ENCODE results near the gene MFF. TPM values are rescaled to one million over a fixed set of nuclear protein-coding genes. Genes with fewer than 3 reads are reported as not detected.

Gene MFF
- total RNA-seq, 1 donor from 2014 or later, result 159 TPM

DNA sequence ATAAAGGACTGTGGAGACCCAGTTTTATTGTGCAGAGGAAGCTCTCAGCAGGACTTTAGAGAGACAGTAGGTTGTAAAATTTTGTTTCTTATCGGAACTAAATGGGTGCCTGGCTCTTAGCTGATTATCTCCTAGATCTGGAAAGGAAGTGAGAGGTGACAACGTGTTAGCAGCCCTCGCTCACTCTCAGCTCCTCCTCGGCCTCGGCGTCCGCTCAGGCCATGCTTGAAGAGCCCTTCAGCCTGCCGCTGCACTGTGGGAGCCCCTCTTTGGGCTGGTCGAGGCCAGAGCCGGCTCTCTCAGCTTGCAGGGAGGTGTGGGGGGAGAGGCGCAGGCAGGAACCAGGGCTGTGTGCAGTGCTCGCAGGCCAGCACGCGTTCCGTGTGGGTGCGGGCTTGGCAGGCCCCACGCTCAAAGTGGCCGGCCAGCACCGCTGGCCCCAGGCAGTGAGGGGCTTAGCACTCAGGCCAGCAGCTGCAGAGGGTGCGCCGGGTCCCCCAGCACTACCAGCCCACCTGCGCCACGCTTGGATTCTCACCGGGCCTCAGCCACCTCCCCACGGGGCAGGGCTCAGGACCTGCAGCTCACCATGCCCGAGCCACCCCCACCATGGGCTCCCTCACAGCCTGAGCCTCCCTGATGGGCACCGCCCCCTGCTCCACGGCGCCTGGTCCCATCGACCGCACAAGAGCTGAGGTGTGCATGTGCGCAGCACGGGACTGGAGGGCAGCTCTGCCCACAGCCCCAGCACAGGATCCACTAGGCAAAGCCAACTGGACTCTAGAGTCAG lies 4.6 kb upstream of the MFF start:
- Histone ChIP-seq H2AFZ (replicated peaks) (no peak overlapping the region), H3K4me1 (peaks cover 5% of the 10 kb centered on the region), H3K4me2 (no peak overlapping the region), H3K9me3 (ENCODE audit: low read depth) (peaks cover 9% of the 10 kb centered on the region), H3K27ac (no peak overlapping the region), H3K36me3 (no peaks in the 10 kb centered on the region), H3K4me3 (no peak overlapping the region), H4K20me1 (ENCODE audit: low read depth) (no peaks in the 10 kb centered on the region), H3K27me3 (no peaks in the 10 kb centered on the region), H3K79me2 (ENCODE audit: low read depth) (peaks cover 3% of the 10 kb centered on the region), H3F3A (ENCODE audit: low read depth) (peaks cover 2% of the 10 kb centered on the region), H3K9ac (no peak overlapping the region)
- Mint-ChIP-seq H3K27ac (no peak overlapping the region), H3K4me3 (no peak overlapping the region), H3K36me3 (no peaks in the 10 kb centered on the region), H3K9me3 (peaks cover 18% of the 10 kb centered on the region), H3K4me1 (no peaks in the 10 kb centered on the region), H3K27me3 (ENCODE audit: insufficient read depth, low read depth) (no peaks in the 10 kb centered on the region)
- DNase-seq (ENCODE audit: low spot score), result no peak
- TF ChIP-seq EZH2 (IDR thresholded peaks at IDR 0.05) (no peak), EZH2phosphoT487 (IDR thresholded peaks at IDR 0.05) (no peak)
- TF ChIP-seq, protein P1, sequence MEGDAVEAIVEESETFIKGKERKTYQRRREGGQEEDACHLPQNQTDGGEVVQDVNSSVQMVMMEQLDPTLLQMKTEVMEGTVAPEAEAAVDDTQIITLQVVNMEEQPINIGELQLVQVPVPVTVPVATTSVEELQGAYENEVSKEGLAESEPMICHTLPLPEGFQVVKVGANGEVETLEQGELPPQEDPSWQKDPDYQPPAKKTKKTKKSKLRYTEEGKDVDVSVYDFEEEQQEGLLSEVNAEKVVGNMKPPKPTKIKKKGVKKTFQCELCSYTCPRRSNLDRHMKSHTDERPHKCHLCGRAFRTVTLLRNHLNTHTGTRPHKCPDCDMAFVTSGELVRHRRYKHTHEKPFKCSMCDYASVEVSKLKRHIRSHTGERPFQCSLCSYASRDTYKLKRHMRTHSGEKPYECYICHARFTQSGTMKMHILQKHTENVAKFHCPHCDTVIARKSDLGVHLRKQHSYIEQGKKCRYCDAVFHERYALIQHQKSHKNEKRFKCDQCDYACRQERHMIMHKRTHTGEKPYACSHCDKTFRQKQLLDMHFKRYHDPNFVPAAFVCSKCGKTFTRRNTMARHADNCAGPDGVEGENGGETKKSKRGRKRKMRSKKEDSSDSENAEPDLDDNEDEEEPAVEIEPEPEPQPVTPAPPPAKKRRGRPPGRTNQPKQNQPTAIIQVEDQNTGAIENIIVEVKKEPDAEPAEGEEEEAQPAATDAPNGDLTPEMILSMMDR (IDR thresholded peaks at IDR 0.05), result no peak

DNA sequence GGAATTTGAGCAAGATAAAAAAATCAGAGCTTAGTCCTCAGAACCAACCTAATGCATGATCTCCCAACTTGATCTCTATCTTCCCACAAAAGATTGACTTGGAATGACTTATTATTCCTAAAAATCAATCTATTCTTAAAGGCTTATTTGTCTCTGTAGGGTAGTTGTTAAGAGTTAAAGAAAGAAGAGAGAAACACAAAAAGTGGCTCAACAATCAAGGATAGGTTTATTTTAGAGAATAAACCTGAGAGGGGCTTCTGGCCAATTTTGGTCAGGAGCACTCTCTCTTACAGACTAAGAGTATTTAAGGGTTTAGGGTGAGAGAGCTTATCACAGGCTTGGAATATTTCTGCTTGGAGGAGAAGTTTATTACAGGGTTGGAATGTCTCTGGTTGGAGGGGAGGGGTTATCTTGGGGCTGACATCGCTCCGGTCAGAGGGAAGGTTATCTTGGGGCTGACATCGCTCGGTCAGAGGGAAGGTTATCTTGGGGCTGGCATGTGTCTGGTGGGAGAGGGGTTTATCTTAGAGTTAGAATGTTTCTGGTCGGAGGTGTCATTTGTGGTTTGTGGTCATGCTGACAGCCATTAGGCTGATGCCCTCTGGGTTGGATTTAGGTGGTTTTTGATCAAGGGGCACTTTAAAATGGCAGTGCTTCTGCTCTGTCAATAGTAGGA lies 2.4 kb upstream of the MFF start:
- peaks cover 24% of the 10 kb centered on the region for H3K79me2 ChIP-seq (ENCODE audit: low read depth)

DNA sequence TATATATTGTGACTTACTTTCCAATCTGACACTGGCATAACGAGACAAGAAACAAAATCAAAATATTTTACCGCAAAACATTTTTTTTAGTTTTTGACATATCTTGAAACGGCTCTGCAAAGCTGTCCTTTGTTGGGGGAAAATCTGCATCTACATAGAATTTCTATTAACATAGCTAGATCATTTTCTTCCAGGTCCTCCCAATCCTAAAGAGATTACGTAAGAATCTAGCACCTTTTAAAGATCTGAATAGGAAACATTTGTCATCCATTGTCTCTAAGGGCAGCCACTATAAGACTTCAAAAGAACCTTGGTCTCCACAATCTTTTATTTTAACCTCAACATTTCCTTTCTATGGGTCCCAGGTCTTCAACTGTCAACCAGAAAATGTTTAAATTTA lies 1.2 kb upstream of the MFF start:
- Mint-ChIP-seq H3K9me3 (peaks cover 14% of the 10 kb centered on the region), H3K36me3 (no peaks in the 10 kb centered on the region), H3K27me3 (ENCODE audit: insufficient read depth, low read depth) (peaks cover 3% of the 10 kb centered on the region), H3K4me3 (peak overlapping the region; percentile 95), H3K4me1 (peaks cover 16% of the 10 kb centered on the region), H3K27ac (no peak overlapping the region)
- H3K27me3 ChIP-seq, result no peaks in the 10 kb centered on the region
- no peak overlapping the region for H3K27ac ChIP-seq
- peaks cover 9% of the 10 kb centered on the region for H3K9me3 ChIP-seq (ENCODE audit: low read depth)
- H2AFZ ChIP-seq (replicated peaks), result no peak overlapping the region
- TF ChIP-seq, protein P1 (IDR thresholded peaks at IDR 0.05), result no peak
- TF ChIP-seq EZH2phosphoT487 (IDR thresholded peaks at IDR 0.05) (no peak), EZH2 (IDR thresholded peaks at IDR 0.05) (no peak)
- H3K9ac ChIP-seq, result no peak overlapping the region
- H3K36me3 ChIP-seq, result no peaks in the 10 kb centered on the region
- H3K4me2 ChIP-seq, result peak overlapping the region; percentile 84
- no peak for DNase-seq (ENCODE audit: low spot score)
- no peak overlapping the region for H3K4me3 ChIP-seq
- peaks cover 9% of the 10 kb centered on the region for H3F3A ChIP-seq (ENCODE audit: low read depth)
- H3K4me1 ChIP-seq, result peaks cover 24% of the 10 kb centered on the region
- H3K79me2 ChIP-seq (ENCODE audit: low read depth), result peaks cover 36% of the 10 kb centered on the region
- peaks cover 15% of the 10 kb centered on the region for H4K20me1 ChIP-seq (ENCODE audit: low read depth)

More for the DNA sequence above, 2.4 kb upstream of the MFF start:
- no peak for TF ChIP-seq EZH2 (IDR thresholded peaks at IDR 0.05)
- no peak for TF ChIP-seq EZH2phosphoT487 (IDR thresholded peaks at IDR 0.05)
- H3K27ac ChIP-seq, result no peak overlapping the region
- H2AFZ ChIP-seq (replicated peaks), result no peak overlapping the region
- H3K36me3 Mint-ChIP-seq, result no peaks in the 10 kb centered on the region
- no peak overlapping the region for H3K4me3 ChIP-seq
- DNase-seq (ENCODE audit: low spot score), result no peak
- H3K9ac ChIP-seq, result no peak overlapping the region
- no peaks in the 10 kb centered on the region for H3K27me3 ChIP-seq
- H4K20me1 ChIP-seq (ENCODE audit: low read depth), result peaks cover 7% of the 10 kb centered on the region
- H3K9me3 ChIP-seq (ENCODE audit: low read depth), result peaks cover 9% of the 10 kb centered on the region
- H3F3A ChIP-seq (ENCODE audit: low read depth), result peaks cover 9% of the 10 kb centered on the region
- H3K36me3 ChIP-seq, result no peaks in the 10 kb centered on the region
- no peak overlapping the region for H3K4me2 ChIP-seq
- peak overlapping the region; percentile 3 for H3K4me3 Mint-ChIP-seq
- H3K27ac Mint-ChIP-seq, result no peak overlapping the region
- peaks cover 3% of the 10 kb centered on the region for H3K27me3 Mint-ChIP-seq (ENCODE audit: insufficient read depth, low read depth)
- H3K4me1 ChIP-seq, result peaks cover 21% of the 10 kb centered on the region
- peaks cover 16% of the 10 kb centered on the region for H3K9me3 Mint-ChIP-seq
- H3K4me1 Mint-ChIP-seq, result peaks cover 9% of the 10 kb centered on the region

Measured in neural progenitor cell (in vitro differentiated cells).